ENCODE data around the gene DCDC2B. TPM values are rescaled to one million over a fixed set of nuclear protein-coding genes. Genes with fewer than 3 reads are reported as not detected.
"Not testable (repeated sequence)": the region's sequence is repeated elsewhere in the genome, so short reads cannot be mapped to it uniquely, and the experiment has no call there.

Gene DCDC2B
- total RNA-seq, 1 experiment from 2014 or later = 0.27 TPM

DNA sequence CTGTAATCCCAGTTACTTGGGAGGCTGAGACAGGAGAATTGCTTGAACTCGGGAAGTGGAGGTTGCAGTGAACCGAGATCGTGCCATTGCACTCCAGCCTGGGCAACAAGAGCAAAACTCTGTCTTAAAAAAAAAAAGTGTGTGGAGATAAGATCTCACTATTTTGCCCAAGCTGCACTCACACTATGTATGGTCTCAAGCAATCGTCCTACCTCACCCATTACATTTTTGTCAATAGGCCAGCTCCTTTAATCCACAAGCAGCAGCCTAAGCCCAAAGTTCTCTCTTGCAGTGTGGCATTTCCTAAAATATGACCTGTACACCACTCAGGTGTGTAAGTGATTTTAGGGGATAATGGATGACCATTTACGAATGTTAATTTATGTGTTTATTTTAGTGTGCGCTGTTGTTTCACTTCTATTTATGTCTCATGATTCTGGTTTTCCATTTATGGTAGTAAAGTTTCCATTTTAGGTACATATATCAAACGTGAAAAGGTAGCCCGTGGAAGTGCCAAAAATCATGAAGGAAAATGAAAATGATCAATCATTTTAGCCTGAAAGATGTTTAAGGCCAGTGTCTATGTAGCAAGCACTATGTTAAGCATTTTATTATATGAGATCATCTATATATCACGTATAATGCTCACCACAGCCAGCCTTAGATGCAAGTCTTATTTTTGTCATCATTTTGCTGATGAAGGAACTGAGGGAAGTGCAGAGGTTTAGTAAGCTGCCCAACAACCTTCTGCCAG lies 47.8 kb downstream of the DCDC2B start:
- intact Hi-C loops (cut with micrococcal nuclease) = no loop called here
- Histone ChIP-seq H3K9ac (ENCODE audit: low read length) (no peak overlapping the region), H3K4me2 (ENCODE audit: low read length) (no peak overlapping the region), H2AFZ (ENCODE audit: low read depth, low read length, poor library complexity, severe bottlenecking) (no peak overlapping the region), H3K4me1 (ENCODE audit: control insufficient read depth in 1 of 2, insufficient read depth in 2 of 2, low read length in 2 of 2) (no peaks in the 10 kb centered on the region), H3K9me3 (ENCODE audit: control insufficient read depth in 1 of 2, insufficient read depth in 1 of 2, low read depth in 1 of 2, low read length in 2 of 2) (no peaks in the 10 kb centered on the region), H3K9me2 (ENCODE audit: insufficient read depth) (no peaks in the 10 kb centered on the region), H3K79me2 (ENCODE audit: insufficient read depth, low read length) (no peaks in the 10 kb centered on the region), H3K36me3 (ENCODE audit: control insufficient read depth in 1 of 2, insufficient read depth in 2 of 2, low read length in 2 of 2) (no peaks in the 10 kb centered on the region), H3K27me3 (ENCODE audit: insufficient read depth, low read length) (no peaks in the 10 kb centered on the region), H4K20me1 (ENCODE audit: insufficient read depth) (no peaks in the 10 kb centered on the region), H3K27ac (ENCODE audit: low read depth, low read length) (no peak overlapping the region), H3K4me3 (replicated peaks in 1 of 2; ENCODE audit: low read depth in 1 of 2, low read length in 2 of 2) (no peak overlapping the region)
- DNase-seq (ENCODE audit: low read depth, low spot score) = no peak
- CTCF ChIA-PET = no interaction called here
- TF ChIP-seq, protein P1, sequence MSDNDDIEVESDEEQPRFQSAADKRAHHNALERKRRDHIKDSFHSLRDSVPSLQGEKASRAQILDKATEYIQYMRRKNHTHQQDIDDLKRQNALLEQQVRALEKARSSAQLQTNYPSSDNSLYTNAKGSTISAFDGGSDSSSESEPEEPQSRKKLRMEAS (IDR thresholded peaks at IDR 0.05) = no peak
- TF ChIP-seq CTCF (IDR thresholded peaks at IDR 0.05 in 2 of 3, conservative IDR thresholded peaks at IDR 0.05 in 1 of 3; ENCODE audit: borderline replicate concordance in 1 of 3, insufficient read depth in 1 of 3, low read depth in 2 of 3, low read length in 2 of 3) = no peak
- no TSS peak for BruUV-seq (replicated peaks)
- POLR2A ChIA-PET = no interaction called here
- RAD21 ChIA-PET (ENCODE audit: low non-redundant PET in 1 of 2, low total read pairs in 2 of 2, uncharacterized antibody in 2 of 2, unreplicated experiment in 2 of 2) = interaction anchor here in 1 of 2 experiments (0.7 kb wide), 1 partner anchor 106 kb away, joined by 3 read pairs; no protein-coding TSS in a partner anchor
- no peak for ATAC-seq

DNA sequence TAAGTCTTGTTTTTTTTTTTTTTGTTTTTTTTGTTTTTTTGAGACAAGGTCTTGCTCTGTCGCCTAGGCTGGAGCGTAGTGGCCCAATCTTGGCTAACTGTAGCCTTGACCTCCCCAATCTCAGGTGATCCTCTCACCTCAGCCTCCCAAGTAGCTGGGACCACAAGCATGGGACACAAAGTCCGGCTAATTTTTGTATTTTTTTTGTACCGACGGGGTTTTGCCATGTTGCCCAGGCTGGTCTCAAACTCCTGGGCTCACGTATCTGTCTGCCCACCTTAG lies 48.3 kb downstream of the DCDC2B start:
- POLR2A ChIA-PET = no interaction called here
- no peak overlapping the region for H3K4me2 ChIP-seq (ENCODE audit: low read length)
- BruUV-seq (replicated peaks) = no TSS peak
- H3K36me3 ChIP-seq (ENCODE audit: control insufficient read depth in 1 of 2, insufficient read depth in 2 of 2, low read length in 2 of 2) = no peaks in the 10 kb centered on the region
- no peak overlapping the region for H2AFZ ChIP-seq (ENCODE audit: low read depth, low read length, poor library complexity, severe bottlenecking)
- H3K9ac ChIP-seq (ENCODE audit: low read length) = no peak overlapping the region
- CTCF ChIA-PET = no interaction called here
- ATAC-seq (no peak), DNase-seq (ENCODE audit: low read depth, low spot score) (no peak)
- no peaks in the 10 kb centered on the region for H4K20me1 ChIP-seq (ENCODE audit: insufficient read depth)
- H3K27ac ChIP-seq (ENCODE audit: low read depth, low read length) = no peak overlapping the region
- intact Hi-C loops (cut with micrococcal nuclease) = no loop called here
- no peaks in the 10 kb centered on the region for H3K9me2 ChIP-seq (ENCODE audit: insufficient read depth)
- H3K79me2 ChIP-seq (ENCODE audit: insufficient read depth, low read length) = no peaks in the 10 kb centered on the region
- no peaks in the 10 kb centered on the region for H3K27me3 ChIP-seq (ENCODE audit: insufficient read depth, low read length)
- H3K4me3 ChIP-seq (replicated peaks in 1 of 2; ENCODE audit: low read depth in 1 of 2, low read length in 2 of 2) = no peak overlapping the region
- H3K9me3 ChIP-seq (ENCODE audit: control insufficient read depth in 1 of 2, insufficient read depth in 1 of 2, low read depth in 1 of 2, low read length in 2 of 2) = no peaks in the 10 kb centered on the region
- no peaks in the 10 kb centered on the region for H3K4me1 ChIP-seq (ENCODE audit: control insufficient read depth in 1 of 2, insufficient read depth in 2 of 2, low read length in 2 of 2)
- RAD21 ChIA-PET (ENCODE audit: low non-redundant PET in 1 of 2, low total read pairs in 2 of 2, uncharacterized antibody in 2 of 2, unreplicated experiment in 2 of 2) = interaction anchor here in 1 of 2 experiments (0.7 kb wide), 1 partner anchor 107 kb away, joined by 3 read pairs; no protein-coding TSS in a partner anchor
- TF ChIP-seq YY1 (IDR thresholded peaks at IDR 0.05; ENCODE audit: extremely low read depth, insufficient replicate concordance, low read depth, low read length) (no peak), CEBPB (IDR thresholded peaks at IDR 0.05; ENCODE audit: low read depth) (no peak), EZH2phosphoT487 (IDR thresholded peaks at IDR 0.05; ENCODE audit: borderline replicate concordance) (no peak), SRF (IDR thresholded peaks at IDR 0.05; ENCODE audit: low read depth) (no peak), SP1 (IDR thresholded peaks at IDR 0.05; ENCODE audit: low read depth) (no peak)
- TF ChIP-seq, protein P1 (IDR thresholded peaks at IDR 0.05) = no peak

DNA sequence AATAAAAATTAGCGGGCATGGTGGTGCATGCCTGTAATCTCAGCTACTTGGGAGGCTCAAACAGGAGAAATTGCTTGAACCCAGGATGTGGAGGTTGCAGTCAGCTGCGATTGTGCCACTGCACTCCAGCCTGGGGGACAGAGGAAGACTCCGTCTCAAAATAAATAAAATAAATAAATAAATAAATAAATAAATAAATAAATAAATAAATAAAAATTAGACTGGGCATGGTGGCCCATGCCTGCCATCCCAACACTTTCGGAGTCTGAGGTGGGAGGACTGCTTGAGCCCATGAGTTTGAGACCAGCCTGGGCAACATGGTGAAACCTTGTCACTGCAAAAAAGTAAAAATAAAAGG lies 54.3 kb downstream of the DCDC2B start:
- ATAC-seq; H3K27ac ChIP-seq (ENCODE audit: low read depth, low read length); H3K9me3 ChIP-seq (ENCODE audit: control insufficient read depth in 1 of 2, insufficient read depth in 1 of 2, low read depth in 1 of 2, low read length in 2 of 2); DNase-seq (ENCODE audit: low read depth, low spot score); CTCF ChIA-PET; H3K9me2 ChIP-seq (ENCODE audit: insufficient read depth); H3K4me3 ChIP-seq (replicated peaks in 1 of 2; ENCODE audit: low read depth in 1 of 2, low read length in 2 of 2); H3K9ac ChIP-seq (ENCODE audit: low read length); H3K36me3 ChIP-seq (ENCODE audit: control insufficient read depth in 1 of 2, insufficient read depth in 2 of 2, low read length in 2 of 2); POLR2A ChIA-PET; BruUV-seq (replicated peaks); intact Hi-C loops (cut with micrococcal nuclease); H2AFZ ChIP-seq (ENCODE audit: low read depth, low read length, poor library complexity, severe bottlenecking); H3K27me3 ChIP-seq (ENCODE audit: insufficient read depth, low read length); H3K4me2 ChIP-seq (ENCODE audit: low read length); H4K20me1 ChIP-seq (ENCODE audit: insufficient read depth); RAD21 ChIA-PET (ENCODE audit: low non-redundant PET in 1 of 2, low total read pairs in 2 of 2, uncharacterized antibody in 2 of 2, unreplicated experiment in 2 of 2); H3K79me2 ChIP-seq (ENCODE audit: insufficient read depth, low read length): not testable (repeated sequence)
- peaks cover 3 to 18% of the 10 kb centered on the region in 2 experiments for H3K4me1 ChIP-seq (ENCODE audit: control insufficient read depth in 1 of 2, insufficient read depth in 2 of 2, low read length in 2 of 2)

All from HCT116 (cell line).